GM23338 (cell line): ENCODE measurements around the gene TRAPPC2. TPM values are rescaled to one million over a fixed set of nuclear protein-coding genes. Genes with fewer than 3 reads are reported as not detected.
A peak's percentile ranks its signal among the peaks of the same experiment; 100 is the strongest.

Experiments used
- ATAC-seq: fragments of 200-7000 bp; cut with Tn5 transposase; 3 replicates; pipeline ENCODE4 v1.9.1; 2020
- DNase-seq: peaks from one replicate; pipeline ENCODE4 v3.0.0-alpha.2; 2015; ENCODE audit warnings: low spot score
- H2AFZ ChIP-seq: fragments of 200-600 bp; sonication (generic); 2 replicates; pipeline ENCODE4 v1.8.0; 2016; ENCODE audit warnings: antibody characterized with exemption, mild to moderate bottlenecking, moderate library complexity
- H3F3A ChIP-seq: fragments of 200-600 bp; sonication (generic); replicated peaks from 2 replicates; pipeline ENCODE4 v1.8.0; 2017; ENCODE audit warnings: antibody characterized with exemption, mixed run types, low read depth
- H3K27ac ChIP-seq: fragments of 200-600 bp; sonication (generic); 2 replicates; pipeline ENCODE4 v1.6.1; 2016; ENCODE audit warnings: low read depth
- H3K27me3 ChIP-seq: fragments of 200-600 bp; sonication (generic); 2 replicates; pipeline ENCODE4 v1.8.0; 2016; ENCODE audit warnings: mild to moderate bottlenecking, mixed run types, moderate library complexity; ENCODE audit not compliant: insufficient read depth
- H3K36me3 ChIP-seq: fragments of 200-600 bp; sonication (generic); 2 replicates; pipeline ENCODE4 v1.8.0; 2016; ENCODE audit warnings: mild to moderate bottlenecking; ENCODE audit not compliant: insufficient read depth
- H3K4me1 ChIP-seq: fragments of 200-600 bp; sonication (generic); 2 replicates; pipeline ENCODE4 v1.8.0; 2016; ENCODE audit warnings: mild to moderate bottlenecking, moderate library complexity; ENCODE audit not compliant: insufficient read depth
- H3K4me2 ChIP-seq: fragments of 200-600 bp; sonication (generic); 2 replicates; pipeline ENCODE4 v1.7.1; 2017; ENCODE audit warnings: mixed run types
- H3K4me3 ChIP-seq: fragments of 200-600 bp; sonication (generic); 2 replicates; pipeline ENCODE4 v1.6.1; 2016; ENCODE audit warnings: mixed run types
- H3K79me2 ChIP-seq: fragments of 200-600 bp; sonication (generic); replicated peaks from 2 replicates; pipeline ENCODE4 v1.8.0; 2017; ENCODE audit warnings: mild to moderate bottlenecking; ENCODE audit not compliant: insufficient read depth
- H3K9me2 ChIP-seq: fragments of 200-600 bp; sonication (generic); 2 replicates; pipeline ENCODE4 v1.8.0; 2017; ENCODE audit not compliant: insufficient read depth
- H4K20me1 ChIP-seq: fragments of 200-600 bp; sonication (generic); replicated peaks from 2 replicates; pipeline ENCODE4 v1.8.0; 2017; ENCODE audit warnings: mild to moderate bottlenecking; ENCODE audit not compliant: insufficient read depth
- H3K27ac Mint-ChIP-seq: 2 replicates; pipeline ENCODE4 v1.8.0; 2020; ENCODE audit warnings: inconsistent platforms, mild to moderate bottlenecking, moderate library complexity, mixed read lengths
- H3K27me3 Mint-ChIP-seq: 3 replicates; pipeline ENCODE4 v1.8.0; 2022; ENCODE audit warnings: low read depth, mild to moderate bottlenecking, moderate library complexity, mixed read lengths, inconsistent platforms; ENCODE audit not compliant: insufficient read depth, poor library complexity
- H3K36me3 Mint-ChIP-seq: 3 replicates; pipeline ENCODE4 v1.8.0; 2021; ENCODE audit warnings: low read depth, mild to moderate bottlenecking, inconsistent platforms, moderate library complexity, mixed read lengths
- H3K4me1 Mint-ChIP-seq: 3 replicates; pipeline ENCODE4 v1.8.0; 2020; ENCODE audit warnings: mild to moderate bottlenecking, inconsistent platforms, mixed read lengths
- H3K4me3 Mint-ChIP-seq: 3 replicates; pipeline ENCODE4 v1.8.0; 2021; ENCODE audit warnings: moderate library complexity, mild to moderate bottlenecking, inconsistent platforms, mixed read lengths
- H3K9me3 Mint-ChIP-seq: 3 replicates; pipeline ENCODE4 v1.8.0; 2020; ENCODE audit warnings: moderate library complexity, mild to moderate bottlenecking, inconsistent platforms, mixed read lengths
- CREB1 ChIP-seq: fragments of 250-450 bp; sonication (Bioruptor Pico); IDR thresholded peaks from 2 replicates; pipeline ENCODE4 v1.5.0; 2020; ENCODE audit warnings: low read depth, mild to moderate bottlenecking, moderate library complexity
- EZH2phosphoT487 ChIP-seq: fragments of 200-600 bp; sonication (generic); IDR thresholded peaks from one replicate; pipeline ENCODE4 v1.8.1; 2018; ENCODE audit warnings: antibody characterized with exemption; ENCODE audit not compliant: unreplicated experiment
- NANOG ChIP-seq: IDR thresholded peaks from 2 replicates; pipeline ENCODE4 v1.6.1; 2016; ENCODE audit warnings: antibody characterized with exemption, borderline replicate concordance
- POLR2AphosphoS5 ChIP-seq: IDR thresholded peaks from 2 replicates; pipeline ENCODE4 v1.6.1; 2016; ENCODE audit warnings: antibody characterized with exemption, low read depth
- STAT1 ChIP-seq: IDR thresholded peaks from one replicate; pipeline ENCODE4 v1.6.1; 2016; ENCODE audit warnings: antibody characterized with exemption; ENCODE audit not compliant: unreplicated experiment
- ZNF331 ChIP-seq: fragments of 250-450 bp; sonication (Bioruptor Pico); IDR thresholded peaks from 2 replicates; pipeline ENCODE4 v1.5.0; 2020; ENCODE audit warnings: low read depth, mild to moderate bottlenecking, moderate library complexity
- long read RNA-seq: library from polyadenylated mRNA; unstranded; transcript quantifications from one replicate; pipeline ENCODE4 v2.0.0, GENCODE V29; 2020; ENCODE audit not compliant: unreplicated experiment
- polyA plus RNA-seq: library from polyadenylated mRNA; unstranded; fragments of >200 nt; fragmentation: Nextera tagmentation; extraction: Ambion mirVana; gene quantifications from 2 replicates; pipeline ENCODE4 v1.2.1, GENCODE V29; 2016
- total RNA-seq: library from RNA; depleted of rRNA; stranded (reverse); fragments of >200 nt; shearing (Covaris generic); gene quantifications from 2 replicates; pipeline ENCODE4 v1.2.3, GENCODE V29; 2014; rRNA removed
- TF ChIP-seq, protein P1 (sequence below): IDR thresholded peaks from 2 replicates; pipeline ENCODE4 v1.6.1; 2016; ENCODE audit warnings: antibody characterized with exemption

The TRAPPC2 gene
- total RNA-seq, result 12.9 and 14.6 TPM in 2 replicates
- 11.7 and 12.2 TPM in 2 replicates for polyA plus RNA-seq
- long read RNA-seq, transcript TRAPPC2-201 (5 exons, 2,716 nt), result major isoform, 5 of 10 reads
- long read RNA-seq, partial matches to known transcripts, result 1 of 10 reads
- long read RNA-seq, other reads (novel, unspliced or antisense), result 3 of 10 reads

GRCh38 chrX:13734278-13735172 is at the start of gene TRAPPC2, which contains the start of gene OFD1:
Gene TRAPPC2, minus strand, starts transcription at chrX:13734620. Its CDS starts 14,657 bp downstream, at chrX:13719963.
Gene OFD1, plus strand, starts transcription at chrX:13734748. Its CDS starts 324 bp downstream, at chrX:13735072.
- TF ChIP-seq STAT1 (no peak), POLR2AphosphoS5 (peak; percentile 88), CREB1 (CRISPR knock-in tag) (peak; percentile 76)
- TF ChIP-seq, protein P1, sequence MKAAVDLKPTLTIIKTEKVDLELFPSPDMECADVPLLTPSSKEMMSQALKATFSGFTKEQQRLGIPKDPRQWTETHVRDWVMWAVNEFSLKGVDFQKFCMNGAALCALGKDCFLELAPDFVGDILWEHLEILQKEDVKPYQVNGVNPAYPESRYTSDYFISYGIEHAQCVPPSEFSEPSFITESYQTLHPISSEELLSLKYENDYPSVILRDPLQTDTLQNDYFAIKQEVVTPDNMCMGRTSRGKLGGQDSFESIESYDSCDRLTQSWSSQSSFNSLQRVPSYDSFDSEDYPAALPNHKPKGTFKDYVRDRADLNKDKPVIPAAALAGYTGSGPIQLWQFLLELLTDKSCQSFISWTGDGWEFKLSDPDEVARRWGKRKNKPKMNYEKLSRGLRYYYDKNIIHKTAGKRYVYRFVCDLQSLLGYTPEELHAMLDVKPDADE, result peak; percentile 11; the same call in 1 of the 2 replicates
- Histone ChIP-seq H4K20me1 (no peaks in the 10 kb centered on the region), H3K9me2 (no peaks in the 10 kb centered on the region), H3F3A (no peaks in the 10 kb centered on the region), H3K79me2 (peaks cover 57% of the 10 kb centered on the region), H3K27me3 (no peaks in the 10 kb centered on the region), H3K4me2 (peak within 1 kb of the TSS; percentile 94), H3K4me3 (peak within 1 kb of the TSS; percentile 82), H3K27ac (peak within 1 kb of the TSS; percentile 98), H2AFZ (peak within 1 kb of the TSS; percentile 63; the same call in 1 of the 2 replicates), H3K4me1 (peaks cover 5% of the 10 kb centered on the region), H3K36me3 (peaks cover 9% of the 10 kb centered on the region; the same call in 1 of the 2 replicates)
- Mint-ChIP-seq H3K4me1 (peaks cover 12% of the 10 kb centered on the region), H3K4me3 (peak within 1 kb of the TSS; percentile 92), H3K9me3 (no peaks in the 10 kb centered on the region), H3K27ac (peak within 1 kb of the TSS; percentile 98), H3K36me3 (peaks cover 38% of the 10 kb centered on the region), H3K27me3 (no peaks in the 10 kb centered on the region)
- DNase-seq (peak; percentile 95), ATAC-seq (peak; percentile 99)

DNA sequence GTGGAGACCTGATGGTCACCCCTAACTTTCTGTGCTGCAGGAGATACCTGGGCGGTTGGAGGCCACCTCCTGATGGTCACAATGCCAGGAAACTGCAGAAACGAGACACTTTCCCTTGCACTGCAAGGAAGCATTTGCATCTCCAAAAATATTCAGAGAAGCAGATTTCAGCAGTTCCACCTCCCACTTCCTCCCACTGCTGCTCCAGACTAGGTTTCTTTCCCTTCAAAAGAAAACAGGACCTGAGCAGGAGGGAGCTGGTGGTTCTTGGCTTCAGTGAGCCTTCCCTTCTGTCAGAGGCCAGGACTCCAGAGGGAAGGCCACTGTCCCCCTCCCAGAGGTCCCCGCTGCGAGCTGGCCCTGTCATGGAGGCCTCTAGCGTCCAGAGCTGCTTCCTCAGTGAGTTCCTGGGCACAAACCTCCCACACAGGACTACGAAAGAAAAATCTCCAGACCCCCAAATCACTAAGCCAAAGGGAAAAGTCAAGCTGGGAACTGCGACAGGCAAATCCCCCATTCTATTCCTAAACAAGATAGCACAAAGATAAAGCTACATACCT is 46.5 kb upstream of the TRAPPC2 start:
- Histone ChIP-seq H3K27ac (0 out of 2 replicates have a peak overlapping the region, but pooled peaks have one; percentile 32), H3K36me3 (0 out of 2 replicates have a peak, but pooled peaks cover 5% of the 10 kb centered on the region), H3F3A (no peaks in the 10 kb centered on the region), H3K9me2 (no peaks in the 10 kb centered on the region), H2AFZ (no peak overlapping the region), H3K27me3 (no peaks in the 10 kb centered on the region), H3K4me2 (no peak overlapping the region), H4K20me1 (no peaks in the 10 kb centered on the region), H3K79me2 (no peaks in the 10 kb centered on the region), H3K4me1 (no peaks in the 10 kb centered on the region; the same call in 1 of the 2 replicates), H3K4me3 (no peak overlapping the region)
- no peak for DNase-seq
- H3K9me3 Mint-ChIP-seq, result no peaks in the 10 kb centered on the region; the same call in 2 of the 3 replicates
- peaks cover 47% of the 10 kb centered on the region for H3K36me3 Mint-ChIP-seq
- H3K27ac Mint-ChIP-seq, result peak overlapping the region; percentile 87; the same call in 1 of the 2 replicates
- H3K27me3 Mint-ChIP-seq, result peaks cover under 1% of the 10 kb centered on the region
- no peak overlapping the region for H3K4me3 Mint-ChIP-seq
- TF ChIP-seq EZH2phosphoT487 (no peak), ZNF331 (CRISPR knock-in tag) (no peak), NANOG (no peak)
- ATAC-seq, result no peak
- peaks cover 19% of the 10 kb centered on the region for H3K4me1 Mint-ChIP-seq
